ENCODE results near the gene MAMLD1. TPM values are rescaled to one million over a fixed set of nuclear protein-coding genes. Genes with fewer than 3 reads are reported as not detected.

The MAMLD1 gene
- total and polyA plus RNA-seq, 2 experiments from 2014 or later: 2.1 to 2.4 TPM

- Histone ChIP-seq H3K27ac (no peak overlapping the region), H3K4me3 (no peak overlapping the region), H3K9me3 (ENCODE audit: low read depth) (no peaks in the 10 kb centered on the region), H3K4me2 (no peak overlapping the region), H2AFZ (no peak overlapping the region), H3K27me3 (no peaks in the 10 kb centered on the region), H3K4me1 (ENCODE audit: insufficient read depth) (no peaks in the 10 kb centered on the region), H3K79me2 (no peaks in the 10 kb centered on the region), H4K20me1 (ENCODE audit: insufficient read depth, poor library complexity, severe bottlenecking) (no peaks in the 10 kb centered on the region), H3K9me2 (replicated peaks; ENCODE audit: insufficient read depth) (no peaks in the 10 kb centered on the region), H3K36me3 (replicated peaks; ENCODE audit: insufficient read depth, low read depth) (no peaks in the 10 kb centered on the region)
- no peak for TF ChIP-seq CTCF (IDR thresholded peaks at IDR 0.05; ENCODE audit: poor library complexity)
- no peak for TF ChIP-seq EZH2 (IDR thresholded peaks at IDR 0.05; ENCODE audit: borderline replicate concordance)
- TF ChIP-seq EZH2phosphoT487 (IDR thresholded peaks at IDR 0.05; ENCODE audit: low read depth, severe bottlenecking, unreplicated experiment): no peak
- DNase-seq (ENCODE audit: low spot score): no peak
Measured at GRCh38 chrX:150436195-150436594, 73.1 kb downstream of the MAMLD1 start.

GRCh38 chrX:150438165-150438564, 75.0 kb downstream of the MAMLD1 start:
- H3K36me3 ChIP-seq (replicated peaks; ENCODE audit: insufficient read depth, low read depth): no peaks in the 10 kb centered on the region
- no peak for DNase-seq (ENCODE audit: low spot score)

DNA sequence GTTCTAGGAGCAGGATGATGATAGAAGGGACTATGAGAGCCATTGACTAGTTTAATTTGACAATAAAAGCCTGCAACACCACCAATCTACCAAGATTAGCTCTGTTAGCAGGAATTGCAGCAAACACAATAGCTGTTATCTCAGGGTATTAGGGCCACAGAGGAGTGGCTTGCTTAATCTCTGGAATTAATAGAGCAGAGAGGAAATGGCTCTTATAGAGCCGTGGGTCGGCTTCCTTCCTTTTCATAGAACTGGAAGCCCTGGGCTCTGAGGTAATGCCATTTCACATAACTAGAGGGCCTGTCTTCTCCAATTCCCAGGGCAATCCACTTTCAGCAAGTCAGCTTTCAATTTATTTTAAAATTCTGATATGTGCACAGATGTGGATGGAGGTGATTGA, 83.0 kb downstream of the MAMLD1 start:
- Histone ChIP-seq H3K27ac (no peak overlapping the region), H4K20me1 (ENCODE audit: insufficient read depth, poor library complexity, severe bottlenecking) (no peaks in the 10 kb centered on the region), H3K36me3 (replicated peaks; ENCODE audit: insufficient read depth, low read depth) (no peaks in the 10 kb centered on the region), H3K9me3 (ENCODE audit: low read depth) (peaks cover 3% of the 10 kb centered on the region), H3K4me1 (ENCODE audit: insufficient read depth) (no peaks in the 10 kb centered on the region), H3K4me3 (no peak overlapping the region), H3K9me2 (replicated peaks; ENCODE audit: insufficient read depth) (no peaks in the 10 kb centered on the region), H2AFZ (no peak overlapping the region), H3K27me3 (no peaks in the 10 kb centered on the region), H3K79me2 (no peaks in the 10 kb centered on the region), H3K4me2 (no peak overlapping the region)
- no peak for TF ChIP-seq EZH2 (IDR thresholded peaks at IDR 0.05; ENCODE audit: borderline replicate concordance)
- TF ChIP-seq EZH2phosphoT487 (IDR thresholded peaks at IDR 0.05; ENCODE audit: low read depth, severe bottlenecking, unreplicated experiment): no peak
- no peak for TF ChIP-seq CTCF (IDR thresholded peaks at IDR 0.05; ENCODE audit: poor library complexity)
- WGBS (ENCODE audit: low lambda C conversion rate, missing lambda C conversion rate): 79% methylated on average over 2 of the region's 2 CpGs
- DNase-seq (ENCODE audit: low spot score): no peak

More at GRCh38 chrX:150438165-150438564, 75.0 kb downstream of the MAMLD1 start:
- Histone ChIP-seq H3K4me2 (no peak overlapping the region), H3K9me3 (ENCODE audit: low read depth) (peaks cover 3% of the 10 kb centered on the region), H3K27ac (no peak overlapping the region), H3K9me2 (replicated peaks; ENCODE audit: insufficient read depth) (no peaks in the 10 kb centered on the region), H3K4me3 (no peak overlapping the region), H2AFZ (no peak overlapping the region), H3K4me1 (ENCODE audit: insufficient read depth) (no peaks in the 10 kb centered on the region), H3K79me2 (no peaks in the 10 kb centered on the region), H4K20me1 (ENCODE audit: insufficient read depth, poor library complexity, severe bottlenecking) (no peaks in the 10 kb centered on the region), H3K27me3 (no peaks in the 10 kb centered on the region)
- 75% methylated on average over 2 of the region's 2 CpGs for WGBS (ENCODE audit: low lambda C conversion rate, missing lambda C conversion rate)
- TF ChIP-seq EZH2phosphoT487 (IDR thresholded peaks at IDR 0.05; ENCODE audit: low read depth, severe bottlenecking, unreplicated experiment) (no peak), EZH2 (IDR thresholded peaks at IDR 0.05; ENCODE audit: borderline replicate concordance) (no peak), CTCF (IDR thresholded peaks at IDR 0.05; ENCODE audit: poor library complexity) (no peak)

- Histone ChIP-seq H3K36me3 (replicated peaks; ENCODE audit: insufficient read depth, low read depth) (no peaks in the 10 kb centered on the region), H3K27me3 (no peaks in the 10 kb centered on the region), H2AFZ (no peak overlapping the region), H3K4me3 (no peak overlapping the region), H3K4me1 (ENCODE audit: insufficient read depth) (no peaks in the 10 kb centered on the region), H4K20me1 (ENCODE audit: insufficient read depth, poor library complexity, severe bottlenecking) (no peaks in the 10 kb centered on the region), H3K27ac (no peak overlapping the region), H3K9me3 (ENCODE audit: low read depth) (peaks cover 3% of the 10 kb centered on the region), H3K79me2 (no peaks in the 10 kb centered on the region), H3K9me2 (replicated peaks; ENCODE audit: insufficient read depth) (no peaks in the 10 kb centered on the region), H3K4me2 (no peak overlapping the region)
- WGBS (ENCODE audit: low lambda C conversion rate, missing lambda C conversion rate): 63% methylated on average over 1 of the region's 1 CpG
- TF ChIP-seq EZH2 (IDR thresholded peaks at IDR 0.05; ENCODE audit: borderline replicate concordance) (no peak), EZH2phosphoT487 (IDR thresholded peaks at IDR 0.05; ENCODE audit: low read depth, severe bottlenecking, unreplicated experiment) (no peak), CTCF (IDR thresholded peaks at IDR 0.05; ENCODE audit: poor library complexity) (no peak)
- no peak for DNase-seq (ENCODE audit: low spot score)
Measured at GRCh38 chrX:150446995-150447394, 83.9 kb downstream of the MAMLD1 start.
